ENCODE measurements around the gene KRT79. TPM values are rescaled to one million over a fixed set of nuclear protein-coding genes. Genes with fewer than 3 reads are reported as not detected.

Gene KRT79
- total RNA-seq, 3 donors from 2014 or later = not detected

DNA sequence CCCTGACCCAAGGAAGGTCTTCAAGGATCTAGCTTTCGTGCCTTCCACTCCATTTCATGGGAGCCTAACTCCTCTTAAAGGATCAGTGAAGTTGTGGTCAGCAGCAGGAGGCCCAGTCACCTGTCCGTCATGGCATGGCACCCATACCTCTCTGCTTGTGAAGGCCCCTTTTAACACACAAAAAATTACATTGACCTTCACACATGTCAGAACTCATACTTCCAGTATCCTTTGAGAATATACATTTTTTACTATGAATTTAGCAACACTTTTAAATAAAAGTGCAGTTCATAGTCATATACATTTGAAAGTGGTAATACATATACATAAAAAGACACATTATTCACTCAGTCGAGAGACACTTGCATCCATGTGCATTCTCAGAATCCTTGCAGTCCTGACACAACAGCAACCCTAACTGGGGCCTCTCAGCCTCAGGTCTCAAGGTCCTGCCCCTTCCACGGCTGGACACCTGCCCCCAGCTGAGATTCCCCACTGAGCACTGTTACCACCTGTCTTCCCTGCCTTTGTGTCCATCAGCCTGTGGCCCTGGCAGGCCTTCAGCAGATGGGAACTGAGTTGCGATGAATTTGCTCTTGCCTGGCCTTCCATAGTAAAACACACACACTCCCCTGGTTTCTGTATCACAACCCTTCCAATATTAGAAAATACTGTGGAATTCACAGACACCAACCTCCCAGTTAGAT, 34.5 kb downstream of the KRT79 start:
- TF ChIP-seq CTCF (IDR thresholded peaks at IDR 0.05) = no peak
- ATAC-seq = no peak

DNA sequence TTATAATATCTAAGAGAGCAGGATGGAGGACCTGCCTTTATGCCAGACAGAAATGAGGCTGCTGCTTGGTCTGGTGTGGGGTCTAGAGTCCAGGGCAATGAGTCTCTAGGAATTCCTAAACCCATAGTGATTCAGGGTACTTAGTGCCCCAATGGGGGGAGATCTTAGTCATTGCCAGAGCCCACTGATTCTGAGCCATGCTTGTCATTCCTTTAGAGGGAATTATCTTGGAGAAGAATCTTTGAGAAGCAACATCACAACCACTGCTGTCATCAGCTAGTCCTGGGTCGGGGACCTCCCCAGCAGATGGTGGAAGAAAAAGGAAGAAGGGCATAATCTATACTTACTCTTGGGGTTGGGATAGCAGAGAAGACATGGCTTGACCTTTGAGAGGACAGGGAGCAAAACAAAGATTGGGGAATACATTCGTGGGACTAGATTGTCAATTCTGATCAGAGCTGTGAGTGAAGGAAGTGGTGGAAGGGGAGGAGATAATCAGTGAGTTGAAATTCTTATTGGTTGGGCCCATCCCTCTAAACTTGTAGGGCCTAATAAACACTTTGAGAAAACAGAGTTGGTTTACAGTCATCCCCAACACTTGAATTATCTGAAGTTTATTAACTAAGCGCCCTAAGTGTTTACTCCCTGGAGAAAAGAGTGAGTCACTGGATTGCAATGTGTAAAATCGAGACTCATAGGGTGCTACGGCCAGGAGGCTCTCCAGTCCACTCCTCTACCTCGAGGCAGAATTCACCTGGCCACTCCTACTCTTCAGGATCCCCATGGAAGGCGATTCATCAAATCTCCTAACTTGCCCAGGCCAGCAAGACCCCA, 35.2 kb downstream of the KRT79 start:
- TF ChIP-seq CTCF (IDR thresholded peaks at IDR 0.05) = no peak
- Histone ChIP-seq H3K9me3 (no peaks in the 10 kb centered on the region), H3K36me3 (ENCODE audit: low read depth) (no peaks in the 10 kb centered on the region), H3K4me3 (no peak overlapping the region), H3K4me1 (ENCODE audit: low read depth) (peaks cover 8% of the 10 kb centered on the region)
- ATAC-seq = no peak
- intact Hi-C loops (cut with DNase I, micrococcal nuclease) = no loop called here
- no peak for DNase-seq

More for the DNA sequence above, 34.5 kb downstream of the KRT79 start:
- Histone ChIP-seq H3K36me3 (ENCODE audit: low read depth) (no peaks in the 10 kb centered on the region), H3K4me3 (no peak overlapping the region), H3K9me3 (no peaks in the 10 kb centered on the region), H3K4me1 (ENCODE audit: low read depth) (peaks cover 8% of the 10 kb centered on the region)
- no peak for DNase-seq
- intact Hi-C loops (cut with DNase I, micrococcal nuclease) = no loop called here

DNA sequence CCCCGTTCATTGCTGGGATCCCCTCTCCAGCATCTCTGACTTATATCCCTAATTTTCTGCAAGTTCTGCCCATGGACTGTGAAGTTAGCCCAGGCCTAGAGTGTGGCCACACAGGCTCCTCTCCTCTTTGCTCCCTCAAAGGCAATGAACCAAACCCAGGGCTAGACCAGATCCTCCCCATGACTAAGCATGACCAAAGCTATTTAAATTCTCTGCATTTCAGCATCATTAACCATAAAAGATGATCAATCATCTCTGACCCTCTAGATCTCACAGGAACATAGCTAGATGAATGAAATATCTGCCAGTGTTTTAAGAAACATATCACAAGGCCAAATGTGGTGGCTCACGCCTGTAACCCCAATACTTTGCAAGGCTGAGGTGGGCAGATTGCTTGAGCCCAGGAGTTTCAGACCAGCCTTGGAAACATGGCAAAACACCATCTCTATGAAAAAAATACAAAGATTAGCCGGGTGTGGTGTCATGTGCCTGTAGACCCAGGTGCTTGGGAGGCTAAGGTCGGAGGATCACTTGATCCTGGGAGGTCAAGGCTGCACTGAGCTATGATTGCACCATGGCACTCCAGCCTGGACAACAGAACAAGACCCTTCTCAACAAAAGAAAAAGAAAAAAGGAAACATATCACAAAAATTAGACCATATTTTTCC, 36.0 kb downstream of the KRT79 start:
- H3K4me1 ChIP-seq (ENCODE audit: low read depth) = peaks cover 8% of the 10 kb centered on the region
- no peaks in the 10 kb centered on the region for H3K9me3 ChIP-seq
- intact Hi-C loops (cut with DNase I, micrococcal nuclease) = no loop called here
- ATAC-seq = no peak
- no peak overlapping the region for H3K4me3 ChIP-seq
- no peak for DNase-seq
- no peaks in the 10 kb centered on the region for H3K36me3 ChIP-seq (ENCODE audit: low read depth)
- TF ChIP-seq CTCF (IDR thresholded peaks at IDR 0.05) = no peak

GRCh38 chr12:52797529-52797894, 36.6 kb downstream of the KRT79 start:
- Histone ChIP-seq H3K36me3 (ENCODE audit: low read depth) (no peaks in the 10 kb centered on the region), H3K9me3 (no peaks in the 10 kb centered on the region), H3K4me1 (ENCODE audit: low read depth) (peaks cover 8% of the 10 kb centered on the region), H3K4me3 (no peak overlapping the region)
- intact Hi-C loops (cut with DNase I, micrococcal nuclease) = no loop called here
- DNase-seq (no peak), ATAC-seq (no peak)
- TF ChIP-seq CTCF (IDR thresholded peaks at IDR 0.05) = no peak

DNA sequence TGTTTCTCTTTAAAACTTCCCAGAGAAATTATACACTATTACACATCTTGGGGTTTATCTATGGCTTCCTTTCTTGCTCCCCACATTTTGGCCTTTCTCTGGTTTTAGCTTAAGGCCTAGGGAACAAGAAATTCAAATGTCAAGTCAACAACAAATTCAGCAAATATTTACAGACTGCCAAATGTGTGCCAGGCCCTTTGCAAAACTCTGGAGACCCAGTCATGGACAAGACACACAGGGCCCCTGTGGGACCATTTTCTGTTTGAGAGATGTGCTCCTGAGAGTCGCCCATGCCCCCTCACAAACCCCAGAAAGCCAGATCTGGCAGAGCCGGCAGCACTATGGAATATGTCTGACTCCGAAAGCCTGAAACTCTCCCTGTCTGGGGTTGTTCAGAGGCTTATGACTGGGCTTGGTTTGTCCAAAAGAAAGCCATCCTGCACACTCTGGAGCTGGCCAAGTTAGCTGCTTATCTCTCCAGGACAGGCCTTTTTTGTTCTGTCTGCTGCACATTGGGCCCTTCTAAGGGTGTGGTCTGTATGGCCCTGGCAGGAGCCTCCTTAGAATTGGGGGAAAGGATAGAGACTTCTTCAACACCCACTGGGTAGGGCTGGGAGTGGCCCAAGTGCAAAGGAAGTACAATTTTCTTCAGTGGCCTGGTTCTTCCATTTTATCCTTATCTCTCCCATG, 37.1 kb downstream of the KRT79 start:
- Histone ChIP-seq H3K4me3 (no peak overlapping the region), H3K9me3 (no peaks in the 10 kb centered on the region), H3K4me1 (ENCODE audit: low read depth) (peaks cover 8% of the 10 kb centered on the region), H3K36me3 (ENCODE audit: low read depth) (no peaks in the 10 kb centered on the region)
- intact Hi-C loops (cut with DNase I, micrococcal nuclease) = no loop called here
- no peak for TF ChIP-seq CTCF (IDR thresholded peaks at IDR 0.05)
- DNase-seq (no peak), ATAC-seq (no peak)

Data from mucosa of descending colon (tissue), 3 donors.